PC-3 (cell line): ENCODE results near the gene USP48.

Source experiments
- EZH2 ChIP-seq: fragments of 300-600 bp; sonication (generic); IDR thresholded peaks from one replicate; pipeline ENCODE4 v1.6.1; 2017; ENCODE audit warnings: antibody characterized with exemption, mild to moderate bottlenecking, low read length; ENCODE audit not compliant: unreplicated experiment
- TF ChIP-seq, protein P1 (sequence below): fragments of 300-600 bp; sonication (generic); conservative IDR thresholded peaks from 2 replicates; pipeline ENCODE4 v1.5.1; 2017; ENCODE audit warnings: antibody characterized with exemption, low read depth, mild to moderate bottlenecking, low read length

DNA sequence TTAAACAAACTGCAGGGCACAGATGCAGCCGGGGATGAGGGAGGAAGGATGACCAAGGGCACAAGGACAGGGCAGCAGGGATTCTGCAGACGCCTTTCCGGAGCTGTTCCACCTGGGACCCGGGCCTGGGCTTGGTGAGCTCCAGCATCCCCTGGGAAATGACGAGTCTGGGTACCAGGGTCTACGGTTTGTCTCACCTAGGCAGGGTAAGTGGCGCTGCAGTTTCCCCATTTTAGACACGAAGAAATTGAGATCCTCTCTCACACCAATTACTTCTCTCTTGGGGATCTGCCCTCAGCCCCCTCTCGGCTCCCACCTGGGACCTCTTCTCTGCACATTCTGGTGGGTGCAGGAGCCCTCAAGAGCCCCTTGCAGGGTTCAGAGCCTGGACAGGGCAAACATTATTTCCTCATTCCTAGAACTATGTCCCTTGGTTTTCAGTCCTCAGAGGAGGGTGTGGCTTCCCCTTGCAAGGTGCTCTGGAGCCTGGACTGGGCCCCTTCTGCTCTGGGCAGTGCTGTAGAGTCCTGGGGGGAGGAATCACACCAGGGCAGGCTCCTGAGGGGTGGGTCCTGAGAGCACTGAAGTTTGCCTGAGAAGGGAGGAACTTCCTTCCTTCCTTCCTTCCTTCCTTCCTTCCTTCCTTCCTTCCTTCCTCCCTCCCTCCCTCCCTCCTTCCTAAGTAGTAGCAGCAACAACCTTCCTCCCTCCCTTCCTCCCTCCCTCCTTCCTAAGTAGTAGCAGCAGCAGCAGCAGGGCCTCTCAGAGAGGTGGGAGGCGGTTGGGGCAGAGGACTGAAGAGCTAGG is 129.8 kb downstream of the USP48 start:
- TF ChIP-seq, protein P1, sequence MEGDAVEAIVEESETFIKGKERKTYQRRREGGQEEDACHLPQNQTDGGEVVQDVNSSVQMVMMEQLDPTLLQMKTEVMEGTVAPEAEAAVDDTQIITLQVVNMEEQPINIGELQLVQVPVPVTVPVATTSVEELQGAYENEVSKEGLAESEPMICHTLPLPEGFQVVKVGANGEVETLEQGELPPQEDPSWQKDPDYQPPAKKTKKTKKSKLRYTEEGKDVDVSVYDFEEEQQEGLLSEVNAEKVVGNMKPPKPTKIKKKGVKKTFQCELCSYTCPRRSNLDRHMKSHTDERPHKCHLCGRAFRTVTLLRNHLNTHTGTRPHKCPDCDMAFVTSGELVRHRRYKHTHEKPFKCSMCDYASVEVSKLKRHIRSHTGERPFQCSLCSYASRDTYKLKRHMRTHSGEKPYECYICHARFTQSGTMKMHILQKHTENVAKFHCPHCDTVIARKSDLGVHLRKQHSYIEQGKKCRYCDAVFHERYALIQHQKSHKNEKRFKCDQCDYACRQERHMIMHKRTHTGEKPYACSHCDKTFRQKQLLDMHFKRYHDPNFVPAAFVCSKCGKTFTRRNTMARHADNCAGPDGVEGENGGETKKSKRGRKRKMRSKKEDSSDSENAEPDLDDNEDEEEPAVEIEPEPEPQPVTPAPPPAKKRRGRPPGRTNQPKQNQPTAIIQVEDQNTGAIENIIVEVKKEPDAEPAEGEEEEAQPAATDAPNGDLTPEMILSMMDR, result no peak
- TF ChIP-seq EZH2, result no peak
